Liver (tissue), 3 donors: ENCODE results near the gene OSCAR.

ENCODE experiments used
- ATF3 ChIP-seq: IDR thresholded peaks from 2 replicates; pipeline ENCODE4 v1.6.1; 2016; ENCODE audit warnings: antibody characterized with exemption
- CTCF ChIP-seq: fragments of 150-350 bp; IDR thresholded peaks from 2 replicates; pipeline ENCODE4 v1.5.1; 2017; ENCODE audit warnings: improper control_type of control experiment, low read depth, low read length; ENCODE audit not compliant: missing input control
- JUND ChIP-seq, 2 donors: IDR thresholded peaks; 2 replicates each; pipeline ENCODE4 v1.6.1; 2016; ENCODE audit warnings: antibody characterized with exemption in 2 of 2
- MAX ChIP-seq: IDR thresholded peaks from 2 replicates; pipeline ENCODE4 v1.6.1; 2016; ENCODE audit warnings: antibody characterized with exemption
- REST ChIP-seq: IDR thresholded peaks from 2 replicates; pipeline ENCODE4 v1.6.1; 2016; ENCODE audit warnings: antibody characterized with exemption, mild to moderate bottlenecking
- YY1 ChIP-seq: IDR thresholded peaks from 2 replicates; pipeline ENCODE4 v1.6.1; 2016; ENCODE audit warnings: antibody characterized with exemption, mild to moderate bottlenecking
- donor health status: healthy.
- donor health status: healthy.

GRCh38 chr19:54124393-54124792, 23.8 kb upstream of the OSCAR start:
- TF ChIP-seq CTCF (no peak), MAX (no peak), YY1 (no peak), ATF3 (no peak), JUND (IDR thresholded peaks at IDR 0.05) (no peak), REST (no peak)
